Suprapubic skin (tissue), 4 donors: ENCODE measurements around the gene COL18A1.

Experiments
- POLR2A ChIP-seq, 2 donors: fragments of 450-650 bp; IDR thresholded peaks; one replicate each; pipeline ENCODE4 v1.6.1; 2017; ENCODE audit warnings: antibody characterized with exemption in 2 of 2, mild to moderate bottlenecking in 2 of 2, moderate library complexity in 2 of 2
- POLR2AphosphoS5 ChIP-seq, 3 donors: sonication (generic); formaldehyde crosslinking; IDR thresholded peaks; one replicate each; pipeline ENCODE4 v1.6.1; 2017; ENCODE audit warnings: antibody characterized with exemption in 3 of 3
- TF ChIP-seq, protein P1 (sequence below), 2 donors: fragments of 200-600 bp in 1 of 2; fragments of 450-650 bp in 1 of 2; sonication (generic) in 1 of 2; IDR thresholded peaks; one replicate each; pipeline ENCODE4 v1.5.1; 2016 to 2019; ENCODE audit warnings: antibody characterized with exemption in 2 of 2, mild to moderate bottlenecking in 1 of 2, moderate library complexity in 1 of 2

DNA sequence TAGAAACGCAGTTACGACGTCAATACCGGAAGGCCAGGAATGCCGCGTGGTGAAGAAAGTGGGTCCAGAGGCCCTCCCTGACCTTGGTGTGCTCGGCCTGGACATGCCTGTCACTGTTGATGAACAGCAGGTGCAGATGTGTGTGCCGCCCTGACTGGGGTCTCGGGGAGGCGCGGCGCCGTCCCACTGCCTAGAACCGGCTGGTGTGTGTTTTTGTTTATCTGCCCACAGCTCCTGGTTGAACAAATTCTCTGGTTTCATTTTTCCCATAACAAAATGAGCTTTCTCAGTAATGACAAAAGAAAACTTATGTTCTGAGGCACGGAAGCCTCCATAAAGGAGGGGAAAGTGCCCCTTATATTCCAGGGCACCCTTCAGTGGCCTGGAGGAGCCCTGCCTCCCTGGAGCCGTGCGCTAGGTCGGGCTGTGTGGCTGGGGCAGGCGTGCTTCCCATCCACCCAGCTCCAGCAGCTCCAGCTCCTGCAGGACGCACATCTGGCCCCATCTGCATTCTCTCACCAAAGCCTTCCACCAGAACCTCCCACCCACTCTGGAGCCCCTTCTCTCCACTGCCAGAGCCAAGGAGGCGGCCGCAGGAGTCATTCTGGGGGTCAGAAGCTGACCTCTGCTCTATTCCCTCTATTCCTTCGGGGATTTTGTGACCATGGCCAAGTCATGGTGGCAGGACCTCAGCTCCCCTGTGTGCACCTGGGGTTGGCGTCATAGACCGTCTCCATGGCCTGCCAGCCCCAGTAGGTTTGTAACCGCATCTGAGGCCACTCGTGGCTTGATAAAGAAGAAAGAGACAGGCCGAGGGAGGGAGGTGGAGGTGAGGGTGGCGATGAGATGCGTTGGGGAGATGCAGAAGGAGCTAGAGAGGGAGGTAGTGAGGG is 20.1 kb upstream of the COL18A1 start:
- TF ChIP-seq POLR2A (IDR thresholded peaks at IDR 0.05) (no peak), POLR2AphosphoS5 (IDR thresholded peaks at IDR 0.05) (no peak)
- TF ChIP-seq, protein P1, sequence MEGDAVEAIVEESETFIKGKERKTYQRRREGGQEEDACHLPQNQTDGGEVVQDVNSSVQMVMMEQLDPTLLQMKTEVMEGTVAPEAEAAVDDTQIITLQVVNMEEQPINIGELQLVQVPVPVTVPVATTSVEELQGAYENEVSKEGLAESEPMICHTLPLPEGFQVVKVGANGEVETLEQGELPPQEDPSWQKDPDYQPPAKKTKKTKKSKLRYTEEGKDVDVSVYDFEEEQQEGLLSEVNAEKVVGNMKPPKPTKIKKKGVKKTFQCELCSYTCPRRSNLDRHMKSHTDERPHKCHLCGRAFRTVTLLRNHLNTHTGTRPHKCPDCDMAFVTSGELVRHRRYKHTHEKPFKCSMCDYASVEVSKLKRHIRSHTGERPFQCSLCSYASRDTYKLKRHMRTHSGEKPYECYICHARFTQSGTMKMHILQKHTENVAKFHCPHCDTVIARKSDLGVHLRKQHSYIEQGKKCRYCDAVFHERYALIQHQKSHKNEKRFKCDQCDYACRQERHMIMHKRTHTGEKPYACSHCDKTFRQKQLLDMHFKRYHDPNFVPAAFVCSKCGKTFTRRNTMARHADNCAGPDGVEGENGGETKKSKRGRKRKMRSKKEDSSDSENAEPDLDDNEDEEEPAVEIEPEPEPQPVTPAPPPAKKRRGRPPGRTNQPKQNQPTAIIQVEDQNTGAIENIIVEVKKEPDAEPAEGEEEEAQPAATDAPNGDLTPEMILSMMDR (IDR thresholded peaks at IDR 0.05) = no peak
